LNCaP clone FGC (cell line): ENCODE results near the gene NPB.
"Not testable (repeated sequence)": the region's sequence is repeated elsewhere in the genome, so short reads cannot be mapped to it uniquely, and the experiment has no call there.

ENCODE experiments used
- DNase-seq: peaks from one replicate; pipeline ENCODE4 v3.0.0-alpha.2; 2011; ENCODE audit warnings: low read depth
- H3K4me3 ChIP-seq: 2 replicates; pipeline ENCODE4 v1.5.1; 2011; ENCODE audit warnings: mild to moderate bottlenecking, low read depth, low read length, control low read depth
- TF ChIP-seq, protein P1 (sequence below): IDR thresholded peaks from 2 replicates; pipeline ENCODE4 v1.5.1; 2012; ENCODE audit warnings: mild to moderate bottlenecking; ENCODE audit not compliant: control insufficient read depth, insufficient read depth; ENCODE audit errors: extremely low read depth

Gene NPB

DNA sequence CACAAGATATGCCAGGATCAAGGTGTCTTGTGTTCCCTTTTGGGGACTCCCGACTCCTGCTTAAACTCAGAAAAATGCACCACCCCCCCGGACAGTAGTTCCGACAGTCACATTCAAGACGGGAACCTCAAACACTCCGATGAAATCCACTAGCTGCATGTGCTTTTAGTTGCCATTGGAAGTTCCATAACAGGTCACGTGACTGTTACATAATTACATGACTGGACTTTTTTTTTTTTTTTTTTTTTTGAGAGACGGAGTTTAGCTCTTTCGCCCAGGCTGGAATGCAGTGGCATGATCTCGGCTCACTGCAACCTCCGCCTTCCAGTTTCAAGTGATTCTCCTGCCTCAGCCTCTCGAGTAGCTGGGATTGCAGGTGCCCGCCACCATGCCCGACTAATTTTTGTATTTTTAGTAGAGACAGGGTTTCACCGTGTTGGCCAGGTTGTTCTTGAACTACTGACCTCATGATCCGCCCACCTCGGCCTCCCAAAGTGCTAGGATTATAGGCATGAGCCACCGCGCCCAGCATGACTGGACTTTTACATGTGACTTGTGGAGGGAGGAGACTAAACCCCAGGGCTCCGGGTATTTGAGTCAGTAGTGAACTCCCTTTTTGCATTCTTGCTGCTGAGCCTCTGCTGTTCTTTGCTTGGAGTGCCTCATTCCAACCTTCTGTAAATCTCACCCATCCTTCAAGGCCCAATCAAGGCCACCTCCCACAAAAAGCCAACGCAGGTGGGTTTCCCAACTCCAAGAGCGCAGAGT lies 14.4 kb downstream of the NPB start:
- DNase-seq = no peak
- TF ChIP-seq, protein P1, sequence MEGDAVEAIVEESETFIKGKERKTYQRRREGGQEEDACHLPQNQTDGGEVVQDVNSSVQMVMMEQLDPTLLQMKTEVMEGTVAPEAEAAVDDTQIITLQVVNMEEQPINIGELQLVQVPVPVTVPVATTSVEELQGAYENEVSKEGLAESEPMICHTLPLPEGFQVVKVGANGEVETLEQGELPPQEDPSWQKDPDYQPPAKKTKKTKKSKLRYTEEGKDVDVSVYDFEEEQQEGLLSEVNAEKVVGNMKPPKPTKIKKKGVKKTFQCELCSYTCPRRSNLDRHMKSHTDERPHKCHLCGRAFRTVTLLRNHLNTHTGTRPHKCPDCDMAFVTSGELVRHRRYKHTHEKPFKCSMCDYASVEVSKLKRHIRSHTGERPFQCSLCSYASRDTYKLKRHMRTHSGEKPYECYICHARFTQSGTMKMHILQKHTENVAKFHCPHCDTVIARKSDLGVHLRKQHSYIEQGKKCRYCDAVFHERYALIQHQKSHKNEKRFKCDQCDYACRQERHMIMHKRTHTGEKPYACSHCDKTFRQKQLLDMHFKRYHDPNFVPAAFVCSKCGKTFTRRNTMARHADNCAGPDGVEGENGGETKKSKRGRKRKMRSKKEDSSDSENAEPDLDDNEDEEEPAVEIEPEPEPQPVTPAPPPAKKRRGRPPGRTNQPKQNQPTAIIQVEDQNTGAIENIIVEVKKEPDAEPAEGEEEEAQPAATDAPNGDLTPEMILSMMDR = no peak
- peak overlapping the region; percentile 63 for H3K4me3 ChIP-seq

DNA sequence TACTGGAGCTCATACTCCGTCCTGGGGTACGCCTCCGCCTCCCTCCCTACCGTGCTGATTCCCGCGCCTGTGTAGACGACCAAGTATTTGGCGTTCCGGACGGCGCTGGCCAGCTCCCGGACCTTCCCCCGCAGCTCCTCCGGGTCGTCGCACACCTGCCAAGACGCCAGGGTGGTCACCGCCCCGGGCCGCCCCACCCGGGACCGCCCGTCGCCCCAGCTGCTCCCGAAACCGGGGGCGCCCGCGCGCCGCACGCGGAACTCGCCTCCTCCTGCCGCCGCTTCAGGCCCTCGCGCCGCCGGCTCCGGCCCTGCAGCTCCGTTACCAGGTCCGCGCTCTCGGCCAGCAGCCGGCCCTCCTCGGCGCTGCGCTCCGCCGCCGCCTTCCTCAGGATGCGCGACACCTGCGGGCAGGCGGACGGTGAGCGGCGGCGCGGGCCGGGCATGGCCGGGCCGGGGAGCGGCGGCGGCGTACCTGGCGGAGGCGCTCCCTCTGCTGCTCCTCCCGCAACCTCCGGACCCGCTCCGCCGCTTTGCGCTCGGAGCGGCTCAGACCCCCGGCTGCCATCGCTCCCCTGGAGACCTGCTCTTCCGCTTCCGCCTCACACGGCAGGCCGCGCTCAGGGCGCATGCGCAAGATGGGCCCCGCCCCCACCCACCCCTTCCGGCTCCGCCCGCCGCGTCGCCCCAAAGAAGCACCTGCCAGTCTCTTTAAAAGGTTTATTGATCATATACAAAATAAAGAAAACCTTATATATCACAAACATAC lies 15.7 kb downstream of the NPB start, which contains the start of gene SIRT7:
SIRT7 (minus strand) TSS at position 612 of the 768 bp plus-strand sequence; CDS start at position 567, 45 bp downstream.
- DNase-seq = no peak
- TF ChIP-seq, protein P1 = no peak
- peak within 1 kb of the TSS; percentile 63 for H3K4me3 ChIP-seq

DNA sequence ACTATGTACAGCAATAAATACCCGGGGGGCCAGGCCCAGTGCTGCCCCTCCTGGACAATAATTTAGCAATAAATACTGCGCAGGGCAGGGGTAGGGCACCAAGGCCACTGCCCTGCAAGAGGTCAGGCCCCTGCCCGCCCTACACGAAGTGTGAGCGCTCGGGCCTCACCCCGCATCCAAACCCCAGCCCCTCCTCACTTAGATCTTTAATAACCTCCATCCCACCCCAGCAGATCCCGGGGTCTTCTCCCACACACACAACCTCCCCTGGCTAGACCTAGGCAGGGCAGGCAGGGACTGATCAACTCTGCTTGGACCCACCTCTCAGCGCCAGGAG lies 16.3 kb downstream of the NPB start:
- peak overlapping the region; percentile 63 for H3K4me3 ChIP-seq
- not testable (repeated sequence) for DNase-seq

DNA sequence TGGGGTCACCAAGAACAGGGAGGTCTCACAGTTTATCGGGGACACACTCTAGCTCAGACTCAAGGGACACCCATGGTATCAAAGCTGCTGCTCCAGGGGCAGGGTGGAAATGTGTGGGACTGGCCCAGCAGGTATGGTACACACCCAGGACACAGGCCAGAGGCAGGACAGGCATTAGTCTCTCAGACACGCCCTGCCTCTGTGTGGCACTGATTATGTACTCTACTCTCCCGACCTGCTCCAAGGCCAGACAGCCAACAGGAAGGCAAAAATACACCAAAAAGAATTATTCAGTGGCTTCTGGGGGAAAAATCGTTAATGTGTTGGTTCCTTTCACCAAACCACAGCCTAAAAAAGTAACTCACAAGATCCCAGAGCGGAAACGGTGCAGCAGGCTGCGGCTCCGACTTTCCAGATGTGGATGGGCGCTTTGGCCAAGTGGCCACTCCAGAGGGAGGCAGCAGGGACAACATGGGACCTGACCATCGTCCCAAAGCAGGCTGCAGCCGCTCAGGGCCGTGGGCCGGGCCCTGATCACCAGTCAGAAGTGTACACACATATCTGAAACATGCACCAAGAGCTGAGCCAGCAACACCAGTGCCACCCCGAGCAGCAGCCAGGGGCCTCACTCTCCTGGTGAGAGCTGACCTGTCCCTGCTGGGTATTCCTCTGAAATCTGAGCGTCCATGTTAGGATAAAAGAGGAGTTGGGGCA lies 17.0 kb downstream of the NPB start:
- TF ChIP-seq, protein P1 = no peak
- DNase-seq = no peak
- H3K4me3 ChIP-seq = no peak overlapping the region

DNA sequence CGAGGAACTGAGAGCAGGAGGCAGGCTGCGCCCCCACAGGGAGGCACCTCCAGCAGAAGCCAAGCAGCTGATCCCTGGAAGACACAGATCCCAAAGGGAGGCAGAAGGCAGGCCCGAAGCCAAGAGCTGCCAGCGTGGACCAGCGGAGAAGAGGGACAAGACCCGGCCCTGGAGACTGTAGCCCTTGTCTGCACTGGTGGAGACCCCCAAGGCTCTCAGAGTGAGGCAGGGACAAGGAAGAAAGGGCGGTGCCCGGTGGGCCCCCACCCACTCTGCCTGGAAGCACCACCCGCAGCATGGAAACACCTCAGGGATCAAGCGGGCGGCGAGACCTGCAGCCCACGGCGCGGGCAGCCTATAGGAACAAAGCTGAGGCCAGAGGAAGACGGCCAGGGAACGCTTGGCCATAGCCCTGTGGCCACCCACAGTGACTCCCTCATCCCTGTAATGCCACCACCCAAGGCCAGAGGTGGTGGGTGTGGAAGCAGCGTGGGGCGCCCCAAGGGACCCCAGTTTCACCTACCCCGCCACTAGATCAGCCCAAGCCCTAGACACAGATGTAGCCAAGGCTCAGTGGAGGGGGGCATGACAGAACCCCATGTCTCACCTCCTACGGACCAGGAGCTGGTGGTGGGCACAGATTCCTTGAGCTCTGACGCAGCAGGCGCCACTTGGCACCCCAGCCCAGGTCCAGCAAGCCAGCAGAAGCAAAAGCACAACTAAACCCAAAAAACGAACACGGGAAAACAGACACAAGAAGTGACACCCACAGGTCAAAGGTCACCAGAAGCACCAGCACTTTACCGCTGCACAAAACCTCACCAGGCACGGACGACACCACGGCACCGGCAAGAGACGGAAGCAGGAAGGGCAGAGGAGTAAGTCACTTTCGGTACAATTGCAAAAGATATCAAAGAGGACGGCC lies 18.8 kb downstream of the NPB start:
- H3K4me3 ChIP-seq = no peak overlapping the region
- TF ChIP-seq, protein P1 = no peak
- DNase-seq = no peak

DNA sequence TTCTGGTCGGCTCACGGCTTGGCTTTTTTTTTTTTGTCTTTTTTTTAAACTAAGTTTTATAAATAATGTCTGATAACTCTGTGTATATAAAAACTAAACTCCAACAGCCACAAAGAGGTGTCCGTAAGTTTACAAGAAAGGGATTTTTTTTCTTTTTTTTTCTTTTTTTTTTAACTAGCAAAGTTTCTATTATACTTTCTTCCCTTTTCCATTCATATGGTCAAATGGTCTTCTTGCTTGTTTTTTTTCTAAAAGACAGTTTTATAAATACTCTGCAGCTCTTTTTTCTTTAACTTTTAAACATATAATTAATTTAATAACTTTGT lies 19.5 kb downstream of the NPB start:
- H3K4me3 ChIP-seq = no peak overlapping the region
- no peak for DNase-seq
- TF ChIP-seq, protein P1 = no peak
